Activated CD4-positive, CD25-positive, alpha-beta regulatory T cell treated with anti-CD3 and anti-CD28 coated beads, Interleukin-2, amount 50 U/mL, for 72 hours (primary cell): ENCODE results near the gene WFDC9.
"Not testable (repeated sequence)": the region's sequence is repeated elsewhere in the genome, so short reads cannot be mapped to it uniquely, and the experiment has no call there.

Source experiments
- DNase-seq: peaks from one replicate; pipeline ENCODE4 v3.0.0; 2021

Gene WFDC9

GRCh38 chr20:45631184-45631583 is at the start of gene WFDC9:
TSS of gene WFDC9 (minus strand) at chr20:45631284. CDS start at chr20:45610181, 21,103 bp downstream.
- DNase-seq, result no peak

DNA sequence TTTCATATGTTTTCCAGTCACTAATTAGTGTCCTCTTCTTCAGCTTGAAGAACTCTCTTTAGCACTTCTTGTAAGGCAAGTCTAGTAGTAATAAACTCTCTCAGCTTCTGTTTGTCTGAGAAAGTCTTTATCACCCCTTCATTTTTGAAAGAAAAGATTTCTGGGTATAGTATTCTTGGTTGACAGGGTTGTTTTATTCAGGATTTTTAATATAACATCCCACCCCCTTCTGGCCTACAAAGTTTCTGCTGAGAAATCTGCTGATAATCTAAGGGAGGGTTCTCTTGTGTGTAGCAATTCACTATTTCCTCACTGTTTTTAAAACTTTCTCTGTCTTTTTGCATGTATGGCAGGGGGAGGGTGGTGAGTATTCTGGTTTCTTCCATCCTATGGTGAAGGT is 48.6 kb upstream of the WFDC9 start:
- no peak for DNase-seq

DNA sequence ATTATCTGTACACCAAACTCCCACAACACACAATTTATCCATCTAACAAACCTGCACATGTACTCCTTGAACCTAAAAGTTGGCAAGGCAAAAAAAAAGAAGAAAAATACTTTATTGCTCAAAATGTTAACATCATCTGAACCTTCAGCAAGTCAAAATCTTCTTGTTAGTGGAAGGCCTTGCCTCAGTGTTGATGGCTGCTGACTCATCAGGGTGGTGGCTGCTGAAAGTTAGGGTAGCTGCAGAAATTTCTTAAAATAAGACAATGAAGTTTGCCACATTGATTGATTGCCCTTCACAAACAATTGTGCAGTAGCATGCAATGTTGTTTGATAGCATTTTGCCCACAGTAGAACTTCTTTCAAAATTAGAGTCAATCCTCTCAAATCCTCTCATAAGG is 41.7 kb upstream of the WFDC9 start:
- DNase-seq, result no peak

GRCh38 chr20:45670139-45670538 is 39.1 kb upstream of the WFDC9 start, which contains the start of gene WFDC11:
TSS of gene WFDC11 (minus strand) at chr20:45670239. CDS start at chr20:45650600, 19,639 bp downstream.
- DNase-seq, result no peak

DNA sequence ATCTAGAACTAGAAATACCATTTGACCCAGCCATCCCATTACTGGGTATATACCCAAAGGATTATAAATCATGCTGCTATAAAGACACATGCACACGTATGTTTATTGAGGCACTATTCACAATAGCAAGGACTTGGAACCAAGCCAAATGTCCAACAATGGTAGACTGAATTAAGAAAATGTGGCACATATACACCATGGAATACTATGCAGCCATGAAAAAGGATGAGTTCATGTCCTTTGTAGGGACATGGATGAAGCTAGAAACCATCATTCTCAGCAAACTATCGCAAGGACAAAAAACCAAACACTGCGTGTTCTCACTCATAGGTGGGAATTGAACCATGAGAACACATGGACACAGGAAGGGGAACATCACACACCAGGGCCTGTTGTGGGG is 26.0 kb upstream of the WFDC9 start:
- not testable (repeated sequence) for DNase-seq

GRCh38 chr20:45651726-45652125 is 20.6 kb upstream of the WFDC9 start:
- DNase-seq, result not testable (repeated sequence)

- DNase-seq, result no peak
Measured at GRCh38 chr20:45649312-45649863, 18.3 kb upstream of the WFDC9 start.

DNA sequence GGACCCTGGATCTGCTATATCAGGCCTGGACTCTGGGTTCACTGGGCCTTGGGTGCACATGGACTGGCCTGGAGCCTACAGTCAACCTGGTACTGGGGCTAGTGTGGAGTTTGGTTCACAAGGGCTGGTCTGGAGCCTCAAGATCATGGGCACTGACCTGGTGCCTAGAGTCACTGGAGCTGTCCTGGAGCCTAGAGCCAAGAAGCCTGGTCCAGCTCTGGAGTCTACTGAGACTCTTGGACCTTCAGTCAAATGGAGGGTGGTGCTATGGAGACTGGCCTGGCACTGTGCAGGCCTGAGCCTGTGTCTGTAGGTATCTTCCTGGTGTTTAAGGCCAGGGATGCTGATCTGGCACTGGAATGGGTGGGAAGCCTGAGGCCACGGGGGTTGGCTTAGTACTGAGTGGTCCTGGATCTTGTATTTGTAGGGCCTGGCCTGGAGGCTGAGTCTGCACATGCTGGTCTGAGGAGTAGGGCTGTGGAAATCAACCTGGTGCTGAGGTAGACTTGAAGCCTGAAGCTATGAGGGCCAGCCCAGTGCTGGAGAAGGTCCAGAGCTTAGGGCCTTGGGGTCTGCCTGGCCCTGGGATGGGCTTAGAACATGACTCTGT is 16.5 kb upstream of the WFDC9 start:
- no peak for DNase-seq

DNA sequence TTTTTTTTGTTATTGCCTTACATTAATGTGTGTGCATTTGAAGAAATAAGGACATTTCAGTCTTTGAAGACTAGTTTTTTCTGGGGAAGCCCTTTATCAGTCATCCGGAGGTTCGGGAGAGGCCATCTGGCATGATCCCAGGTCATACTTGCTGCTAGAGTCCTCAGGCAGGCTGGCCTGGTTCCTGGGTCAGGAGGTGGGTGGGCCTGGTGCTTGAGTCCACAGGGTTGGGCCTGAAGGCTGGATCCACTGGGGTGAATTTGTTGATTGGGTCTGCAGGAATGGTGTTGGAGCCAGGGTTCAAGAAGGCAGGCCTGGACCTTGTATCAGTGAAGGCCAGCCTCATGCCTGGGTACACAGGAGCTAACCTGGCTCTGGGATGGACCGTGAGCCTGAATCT is 15.8 kb upstream of the WFDC9 start:
- no peak for DNase-seq

DNA sequence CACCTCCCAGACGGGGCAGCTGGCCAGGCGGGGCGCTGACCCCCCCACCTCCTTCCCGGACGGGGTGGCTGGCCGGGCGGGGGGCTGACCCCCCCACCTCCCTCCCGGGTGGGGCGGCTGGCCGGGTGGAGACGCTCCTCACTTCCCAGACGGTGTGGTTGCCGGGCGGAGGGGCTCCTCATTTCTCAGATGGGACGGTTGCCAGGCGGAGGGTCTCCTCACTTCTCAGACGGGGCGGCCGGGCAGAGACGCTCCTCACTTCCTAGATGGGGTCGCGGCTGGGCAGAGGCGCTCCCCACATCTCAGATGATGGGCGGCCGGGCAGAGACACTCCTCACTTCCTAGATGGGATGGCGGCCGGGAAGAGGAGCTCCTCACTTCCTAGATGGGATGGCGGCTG is 14.8 kb upstream of the WFDC9 start:
- not testable (repeated sequence) for DNase-seq

GRCh38 chr20:45641076-45641475 is 10.0 kb upstream of the WFDC9 start:
- DNase-seq, result not testable (repeated sequence)

- no peak for DNase-seq
Measured at GRCh38 chr20:45639687-45640086, 8.6 kb upstream of the WFDC9 start.

GRCh38 chr20:45636513-45636912 is 5.4 kb upstream of the WFDC9 start:
- no peak for DNase-seq

DNA sequence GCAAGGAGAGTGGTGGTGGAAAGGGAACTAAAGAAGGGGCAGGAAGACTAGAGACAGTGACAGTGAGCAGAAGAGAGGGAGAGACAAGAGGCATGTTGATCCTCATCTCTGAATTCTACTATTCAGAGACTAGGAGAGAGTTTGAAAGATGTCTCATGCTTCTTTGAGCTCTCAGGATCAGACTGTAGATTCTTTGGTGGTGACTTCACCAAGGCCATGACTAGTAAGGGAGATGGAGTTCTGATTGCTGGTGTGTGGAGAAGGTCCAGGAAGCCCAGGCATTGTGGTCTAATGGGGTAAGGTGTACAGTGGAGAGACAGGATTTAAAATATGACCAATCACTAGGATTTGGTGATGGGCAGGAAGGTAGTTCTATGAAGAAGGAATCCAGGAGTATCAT is 713 bp downstream of the WFDC9 start:
- no peak for DNase-seq

- no peak for DNase-seq
Measured at GRCh38 chr20:45629496-45630100, 1.5 kb downstream of the WFDC9 start, which contains the start of gene WFDC10A. TSS of gene WFDC10A (plus strand) at chr20:45629739. CDS start at chr20:45629814, 75 bp downstream.

DNA sequence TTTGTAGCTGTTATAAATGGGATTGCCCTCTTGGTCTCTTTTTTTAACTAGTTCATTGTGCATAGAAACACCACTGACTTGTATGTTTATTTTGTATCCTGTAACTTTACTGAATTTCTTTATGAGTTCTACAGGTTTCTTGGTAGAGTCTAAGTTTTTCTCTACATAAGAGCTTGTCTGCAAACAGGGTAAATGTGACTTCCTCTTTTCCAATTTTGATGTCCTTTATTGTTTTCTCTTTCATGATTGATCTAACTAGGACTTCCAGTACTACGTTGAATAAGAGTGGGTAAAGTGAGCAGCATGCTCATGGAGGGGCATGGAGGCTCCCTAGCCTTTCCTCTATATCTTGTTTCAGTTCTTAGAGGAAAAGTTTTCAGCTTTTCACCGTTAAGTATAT is 4.5 kb downstream of the WFDC9 start:
- DNase-seq, result no peak

DNA sequence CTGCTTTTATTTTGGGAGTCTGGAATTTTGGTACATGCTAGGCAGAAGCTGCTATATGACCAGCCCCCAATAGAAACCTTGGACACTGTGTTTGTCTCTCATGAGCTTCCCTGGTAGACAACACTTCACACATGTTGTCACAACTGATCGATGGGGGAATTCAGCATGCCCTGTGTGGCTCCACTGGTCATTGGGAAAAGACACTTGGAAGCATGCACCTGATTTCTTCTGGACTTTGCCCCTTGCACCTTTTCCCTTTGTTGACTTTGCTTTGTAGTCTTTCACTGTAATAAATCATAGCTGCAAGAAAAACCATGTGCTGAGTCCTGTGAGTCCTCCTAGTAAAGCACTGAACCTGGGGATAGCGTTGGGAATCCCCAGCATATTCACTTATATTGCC is 9.5 kb downstream of the WFDC9 start:
- no peak for DNase-seq

GRCh38 chr20:45617591-45617990 is 13.5 kb downstream of the WFDC9 start:
- no peak for DNase-seq

DNA sequence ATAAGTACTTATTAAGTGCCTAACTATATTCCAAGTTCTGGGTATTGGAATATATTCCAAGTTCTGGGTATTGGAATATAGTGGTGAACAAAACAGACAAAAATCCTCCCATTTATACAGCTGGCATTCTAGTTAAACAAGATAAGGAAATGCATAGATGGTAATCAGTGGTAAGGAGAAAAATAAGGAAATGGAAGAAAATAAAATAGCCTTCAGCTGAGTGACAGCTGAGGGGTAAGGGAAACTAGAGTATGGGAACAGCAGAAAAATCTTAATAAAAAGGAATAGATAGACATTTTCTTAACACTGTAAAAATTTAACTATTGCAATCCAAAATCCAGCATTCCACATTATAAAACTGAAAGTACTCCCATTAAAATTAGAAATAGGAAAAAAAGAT is 18.8 kb downstream of the WFDC9 start:
- DNase-seq, result no peak

DNA sequence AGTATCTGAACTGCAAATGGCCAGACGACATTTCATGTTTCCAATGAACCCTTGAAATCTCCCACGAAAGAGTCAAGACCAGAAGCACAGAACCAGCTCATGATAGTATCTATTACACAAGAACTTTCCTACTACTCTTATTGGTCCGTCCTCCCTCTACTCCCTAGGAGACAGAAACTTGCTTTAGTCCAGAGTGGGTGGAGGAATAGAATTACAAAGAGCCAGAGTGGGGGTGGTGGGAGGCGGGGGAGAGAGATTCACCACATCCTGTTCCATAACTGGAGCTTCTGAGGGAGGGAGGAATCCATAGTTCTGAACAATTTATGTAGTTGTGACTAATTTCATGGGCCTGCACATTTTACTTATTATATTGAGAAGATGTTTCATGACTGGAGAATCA is 20.0 kb downstream of the WFDC9 start:
- DNase-seq, result no peak

- DNase-seq, result no peak
Measured at GRCh38 chr20:45607810-45608209, 23.3 kb downstream of the WFDC9 start.

DNA sequence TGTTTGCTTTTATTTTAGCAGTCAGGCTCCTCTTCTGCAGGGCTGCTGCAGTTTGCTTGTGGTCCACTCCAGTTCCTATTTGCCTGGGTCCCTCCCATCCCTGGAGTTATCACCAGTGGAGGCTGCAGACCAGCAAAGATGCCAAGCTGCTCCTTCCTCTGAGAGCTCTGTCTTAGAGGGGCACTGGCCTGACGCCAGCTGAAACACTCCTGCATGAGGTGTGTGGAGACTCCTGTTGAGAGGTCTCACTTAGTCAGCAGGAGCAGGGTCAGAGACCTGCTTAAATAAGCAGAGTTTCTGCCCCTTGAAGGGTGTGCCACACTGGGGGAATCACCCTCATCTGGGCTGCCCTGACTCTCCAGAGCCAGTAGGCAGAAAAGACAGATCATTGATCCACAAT is 35.8 kb downstream of the WFDC9 start:
- DNase-seq, result no peak

- DNase-seq, result no peak
Measured at GRCh38 chr20:45593498-45593897, 37.6 kb downstream of the WFDC9 start.

GRCh38 chr20:45592574-45593189 is 38.4 kb downstream of the WFDC9 start:
- no peak for DNase-seq
